H1 (cell line): Measurements from ENCODE around the gene GBE1. TPM values are rescaled to one million over a fixed set of nuclear protein-coding genes. Genes with fewer than 3 reads are reported as not detected.

Source experiments
- ASH2L ChIP-seq: fragments of 200-600, 300-600 bp; sonication (generic); IDR thresholded peaks from one replicate; pipeline ENCODE4 v1.7.1; 2017; ENCODE audit warnings: low read length
- JUND ChIP-seq: IDR thresholded peaks from 2 replicates; pipeline ENCODE4 v1.6.1; 2011; ENCODE audit warnings: mild to moderate bottlenecking, improper control_type of control experiment, low read length
- SP1 ChIP-seq: IDR thresholded peaks from 2 replicates; pipeline ENCODE4 v1.6.1; 2011; ENCODE audit warnings: low read depth, low read length
- polyA plus RNA-seq, 7 experiments: library from polyadenylated mRNA; depleted of rRNA in 3 of 7; stranded (reverse) in 5 of 7; unstranded in 2 of 7; fragments of >200 nt in 5 of 7; fragments of 200-250 nt in 2 of 7; gene quantifications; 1 replicate in 5 of 7; 2 replicates in 1 of 7; 4 replicates in 1 of 7; pipeline versions ENCODE4 v1.2.1 to v1.2.3, GENCODE V29; 2011 to 2013; ENCODE audit warnings: missing spikeins in 2 of 7, mixed read lengths in 2 of 7
- total RNA-seq: library from RNA; stranded (reverse); fragmentation: NEBNext Ultra II Directional; extraction: Animal tissue kit (Norgen Biotek cat#: 25700); gene quantifications from 2 replicates; pipeline ENCODE4 v1.2.1, GENCODE V29; 2021

GBE1 gene
- total and polyA plus RNA-seq, 2 of the 8 experiments (the other 6 are each of a cell fraction or from before 2014, with no cell fraction given), result 3.3 to 7.3 TPM

DNA sequence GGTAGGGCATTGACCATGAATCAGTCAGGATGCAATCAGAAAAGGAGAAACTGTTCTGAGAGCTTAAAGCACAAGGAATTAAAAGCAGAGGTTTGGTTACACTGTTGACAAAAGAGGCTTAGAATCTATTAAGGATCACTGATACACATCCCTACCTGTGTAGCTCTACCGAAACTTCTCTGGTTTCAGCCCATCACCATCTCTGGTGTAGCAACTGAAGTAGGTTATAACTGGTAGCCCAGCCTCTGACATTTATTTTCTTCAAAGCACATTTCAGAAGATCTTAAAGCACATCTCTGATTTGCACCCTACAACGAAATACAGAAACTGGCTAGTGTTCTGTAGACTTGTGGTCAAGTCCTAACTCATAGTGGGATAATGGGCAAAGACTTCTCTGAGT lies 283.7 kb downstream of the GBE1 start (continued):
- TF ChIP-seq JUND, result no peak
- TF ChIP-seq ASH2L, result no peak
- no peak for TF ChIP-seq SP1
- TF ChIP-seq, all 59 proteins: peak for 0
